Heart left ventricle (tissue), 13 donors: ENCODE data around the gene CHAMP1.

Source experiments
- POLR2A ChIP-seq, 2 donors: fragments of 450-650 bp; IDR thresholded peaks; one replicate each; pipeline ENCODE4 v1.6.1; 2017; ENCODE audit warnings: antibody characterized with exemption in 2 of 2, mild to moderate bottlenecking in 2 of 2, moderate library complexity in 2 of 2
- TF ChIP-seq, protein P1 (sequence below), 12 donors: fragments of 200-600 bp; sonication (generic) in 4 of 12; IDR thresholded peaks; one replicate each; pipeline versions ENCODE4 v1.5.0 to v1.8.0; 2018 to 2022; ENCODE audit warnings: antibody characterized with exemption in 12 of 12, mild to moderate bottlenecking in 5 of 12
- donor health status: ischemic (EF 13 %, LVEDD 7.1; RV severe dilation, severe dysfunction).
- donor health status: DM: no; HTN: yes; CAD: no.
- donor health status: DM: no; HTN: no; CAD: no.
- donor health status: ischemic (EF 25% LVEDD 6.9; RV normal size, moderate dysfunction).
- donor health status: ischemic (EF 25% LVEDD 5.7; RV mildly dilated, moderate dysfunction).
- donor health status: ischemic (EF 35%, LVEDD 5.7; RV mildly dilated, moderate dysfunction).
- donor health status: nonischemic (EF 11% LVEDD 7.7; RV severe dilation, severe dysfunction).
- donor health status: DM: yes; HTN: yes; CAD: no.
- donor health status: PGD.
- donor health status: ischemic (EF 29% LVEDD 5.4; RV normal size, mild dysfunction).
- donor health status: nonischemic (EF 23%, LVEDD 6.1; RV moderate dilation, normal function).

DNA sequence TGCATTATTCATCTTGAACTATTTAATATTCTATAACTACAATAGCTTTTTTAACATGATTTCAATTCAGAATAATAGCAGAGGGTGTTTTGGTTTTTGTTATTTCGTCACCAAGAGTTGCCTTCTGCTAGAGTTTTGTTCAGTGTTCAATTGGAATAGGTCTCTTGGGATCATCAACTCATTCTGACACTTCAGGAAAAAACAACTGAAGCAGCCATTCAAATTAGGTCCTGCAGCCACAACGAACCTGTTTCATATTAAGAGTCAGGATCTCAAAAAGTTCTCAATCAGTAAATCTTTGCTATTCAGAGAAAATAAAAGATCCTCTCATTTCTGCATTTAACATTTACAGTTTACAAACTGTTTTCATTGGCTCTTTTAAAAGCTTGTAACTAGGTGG, 2.4 kb upstream of the CHAMP1 start:
- TF ChIP-seq, protein P1, sequence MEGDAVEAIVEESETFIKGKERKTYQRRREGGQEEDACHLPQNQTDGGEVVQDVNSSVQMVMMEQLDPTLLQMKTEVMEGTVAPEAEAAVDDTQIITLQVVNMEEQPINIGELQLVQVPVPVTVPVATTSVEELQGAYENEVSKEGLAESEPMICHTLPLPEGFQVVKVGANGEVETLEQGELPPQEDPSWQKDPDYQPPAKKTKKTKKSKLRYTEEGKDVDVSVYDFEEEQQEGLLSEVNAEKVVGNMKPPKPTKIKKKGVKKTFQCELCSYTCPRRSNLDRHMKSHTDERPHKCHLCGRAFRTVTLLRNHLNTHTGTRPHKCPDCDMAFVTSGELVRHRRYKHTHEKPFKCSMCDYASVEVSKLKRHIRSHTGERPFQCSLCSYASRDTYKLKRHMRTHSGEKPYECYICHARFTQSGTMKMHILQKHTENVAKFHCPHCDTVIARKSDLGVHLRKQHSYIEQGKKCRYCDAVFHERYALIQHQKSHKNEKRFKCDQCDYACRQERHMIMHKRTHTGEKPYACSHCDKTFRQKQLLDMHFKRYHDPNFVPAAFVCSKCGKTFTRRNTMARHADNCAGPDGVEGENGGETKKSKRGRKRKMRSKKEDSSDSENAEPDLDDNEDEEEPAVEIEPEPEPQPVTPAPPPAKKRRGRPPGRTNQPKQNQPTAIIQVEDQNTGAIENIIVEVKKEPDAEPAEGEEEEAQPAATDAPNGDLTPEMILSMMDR (IDR thresholded peaks at IDR 0.05) = no peak
- TF ChIP-seq POLR2A (IDR thresholded peaks at IDR 0.05) = no peak
